HEK293T (cell line): Measurements from ENCODE around the gene HOXC9.

Experiments used
- CTCF ChIA-PET: fragments of 350-600 bp; formaldehyde crosslinking; extraction: SDS; loops from one replicate; lab custom pipeline; 2021; ENCODE audit warnings: antibody characterized with exemption, inconsistent platforms; lab: Yijun Ruan, JAX
- POLR2A ChIA-PET: fragments of 350-600 bp; formaldehyde crosslinking; extraction: SDS; loops from one replicate; lab custom pipeline; 2020; ENCODE audit warnings: antibody characterized with exemption, inconsistent platforms; lab: Yijun Ruan, JAX
- DNase-seq: peaks from one replicate; pipeline ENCODE4 v3.0.0; 2012; ENCODE audit warnings: mixed read lengths; ENCODE audit errors: extremely low spot score
- ARNT ChIP-seq: fragments of 450-650 bp; IDR thresholded peaks from 2 replicates; pipeline ENCODE4 v1.6.1; 2017; ENCODE audit warnings: mild to moderate bottlenecking
- BHLHE40 ChIP-seq: fragments of 450-650 bp; IDR thresholded peaks from 2 replicates; pipeline ENCODE4 v1.6.1; 2016; ENCODE audit warnings: mild to moderate bottlenecking, moderate library complexity, borderline replicate concordance
- CTBP1 ChIP-seq: fragments of 450-650 bp; IDR thresholded peaks from 2 replicates; pipeline ENCODE4 v1.6.1; 2016; ENCODE audit warnings: borderline replicate concordance
- ELF4 ChIP-seq: fragments of 450-650 bp; IDR thresholded peaks from 2 replicates; pipeline ENCODE4 v1.6.1; 2017; ENCODE audit warnings: antibody characterized with exemption
- FOXA1 ChIP-seq: fragments of 450-650 bp; IDR thresholded peaks from 2 replicates; pipeline ENCODE4 v1.6.1; 2016; ENCODE audit warnings: mild to moderate bottlenecking
- FOXK2 ChIP-seq: fragments of 450-650 bp; IDR thresholded peaks from 2 replicates; pipeline ENCODE4 v1.6.1; 2016; ENCODE audit warnings: mild to moderate bottlenecking
- FOXM1 ChIP-seq: fragments of 450-650 bp; IDR thresholded peaks from 2 replicates; pipeline ENCODE4 v1.6.1; 2017; ENCODE audit warnings: mild to moderate bottlenecking, borderline replicate concordance
- HDGF ChIP-seq: fragments of 450-650 bp; IDR thresholded peaks from 2 replicates; pipeline ENCODE4 v1.6.1; 2017; ENCODE audit warnings: antibody characterized with exemption, borderline replicate concordance
- L3MBTL2 ChIP-seq: fragments of 450-650 bp; conservative IDR thresholded peaks from 2 replicates; pipeline ENCODE4 v1.6.1; 2016; ENCODE audit warnings: mild to moderate bottlenecking
- LEF1 ChIP-seq: fragments of 450-650 bp; IDR thresholded peaks from 2 replicates; pipeline ENCODE4 v1.6.1; 2017; ENCODE audit warnings: mild to moderate bottlenecking, borderline replicate concordance
- NFRKB ChIP-seq: fragments of 450-650 bp; IDR thresholded peaks from 2 replicates; pipeline ENCODE4 v1.6.1; 2016; ENCODE audit warnings: mild to moderate bottlenecking, moderate library complexity
- PKNOX1 ChIP-seq: fragments of 450-650 bp; IDR thresholded peaks from 2 replicates; pipeline ENCODE4 v1.6.1; 2016
- SP1 ChIP-seq: fragments of 450-650 bp; IDR thresholded peaks from 2 replicates; pipeline ENCODE4 v1.6.1; 2017
- SUZ12 ChIP-seq: fragments of 450-650 bp; IDR thresholded peaks from 2 replicates; pipeline ENCODE4 v1.6.1; 2016; ENCODE audit warnings: mild to moderate bottlenecking
- TARDBP ChIP-seq: fragments of 450-650 bp; IDR thresholded peaks from 2 replicates; pipeline ENCODE4 v1.6.1; 2016

The HOXC9 gene

GRCh38 chr12:54026640-54027441 lies 26.9 kb downstream of the HOXC9 start:
- TF ChIP-seq ARNT (no peak), BHLHE40 (no peak)
- ChIA-PET POLR2A (interaction anchor here (0.6 to 4.0 kb wide), 9 partner anchors 10 to 29 kb away, joined by 3 to 26 read pairs (median 3); partner anchors contain the start of gene HOXC8), CTCF (interaction anchor here (0.5 to 2.8 kb wide), 15 partner anchors 18 to 325 kb away, joined by 3 to 11 read pairs (median 4); partner anchors contain the start of genes HOXC10 and HOXC8)
- no peak for DNase-seq

GRCh38 chr12:54027442-54027786 lies 27.5 kb downstream of the HOXC9 start:
- no peak for DNase-seq
- TF ChIP-seq BHLHE40 (no peak), FOXA1 (no peak)
- ChIA-PET POLR2A (interaction anchor here (1.3 to 4.0 kb wide), 4 partner anchors 11 to 20 kb away, joined by 3 to 26 read pairs (median 6); partner anchors contain the start of gene HOXC8), CTCF (interaction anchor here (0.5 to 2.8 kb wide), 11 partner anchors 20 to 181 kb away, joined by 3 to 11 read pairs (median 4); partner anchors contain the start of gene HOXC10)

- peak; percentile 53 for DNase-seq
- peak; percentile 89 for TF ChIP-seq ARNT
- peak; percentile 86; the same call in 1 of the 2 replicates for TF ChIP-seq CTBP1
- TF ChIP-seq SP1, result no peak
- TF ChIP-seq L3MBTL2, result no peak; the same call in 1 of the 2 replicates
- TF ChIP-seq LEF1, result no peak
- 0 out of 2 replicates have a peak, but pooled peaks have one; percentile 39 for TF ChIP-seq FOXM1
- TF ChIP-seq PKNOX1, result peak; percentile 84
- CTCF ChIA-PET, result interaction anchor here (0.7 to 2.6 kb wide), 11 partner anchors 21 to 217 kb away, joined by 3 to 11 read pairs (median 3); partner anchors contain the start of gene HOXC10
- POLR2A ChIA-PET, result interaction anchor here (0.6 to 4.0 kb wide), 6 partner anchors 9 to 239 kb away, joined by 3 to 26 read pairs (median 3); partner anchors contain the start of genes HOXC8 and HOXC9
Observed at GRCh38 chr12:54028314-54029201, 28.6 kb downstream of the HOXC9 start, which contains the start of gene HOXC6. HOXC6 (plus strand) TSS chr12:54028440; CDS start chr12:54028522, 82 bp downstream.

- no peak for DNase-seq
- TF ChIP-seq ARNT, result no peak
- TF ChIP-seq TARDBP, result no peak
- TF ChIP-seq ELF4, result no peak
- TF ChIP-seq FOXM1, result no peak
- CTCF ChIA-PET, result interaction anchor here (1.1 to 1.4 kb wide), 4 partner anchors 42 to 109 kb away, joined by 3 to 4 read pairs (median 4); no protein-coding TSS in a partner anchor
- POLR2A ChIA-PET, result interaction anchor here (1.3 kb wide), 1 partner anchor 30 kb away, joined by 3 read pairs; the partner anchor contains the start of gene HOXC9
Observed at GRCh38 chr12:54029529-54030441, 29.8 kb downstream of the HOXC9 start.

- TF ChIP-seq NFRKB (no peak), SUZ12 (no peak), TARDBP (no peak), FOXM1 (no peak), PKNOX1 (no peak), L3MBTL2 (no peak), SP1 (no peak), LEF1 (no peak), BHLHE40 (no peak), FOXA1 (no peak), ELF4 (no peak), ARNT (no peak), HDGF (no peak), FOXK2 (no peak)
Observed at GRCh38 chr12:54030442-54030801, 30.5 kb downstream of the HOXC9 start.

More at GRCh38 chr12:54030442-54030801, 30.5 kb downstream of the HOXC9 start:
- DNase-seq, result no peak
- POLR2A ChIA-PET, result interaction anchor here (1.4 kb wide), 1 partner anchor 24 kb away, joined by 5 read pairs; the partner anchor contains the start of gene HOXC4
- CTCF ChIA-PET, result interaction anchor here (1.2 kb wide), 1 partner anchor 171 kb away, joined by 5 read pairs; no protein-coding TSS in a partner anchor
